ENCODE results near the gene DUSP8.
"Not testable (repeated sequence)": the region's sequence is repeated elsewhere in the genome, so short reads cannot be mapped to it uniquely, and the experiment has no call there.

The DUSP8 gene, protein sequence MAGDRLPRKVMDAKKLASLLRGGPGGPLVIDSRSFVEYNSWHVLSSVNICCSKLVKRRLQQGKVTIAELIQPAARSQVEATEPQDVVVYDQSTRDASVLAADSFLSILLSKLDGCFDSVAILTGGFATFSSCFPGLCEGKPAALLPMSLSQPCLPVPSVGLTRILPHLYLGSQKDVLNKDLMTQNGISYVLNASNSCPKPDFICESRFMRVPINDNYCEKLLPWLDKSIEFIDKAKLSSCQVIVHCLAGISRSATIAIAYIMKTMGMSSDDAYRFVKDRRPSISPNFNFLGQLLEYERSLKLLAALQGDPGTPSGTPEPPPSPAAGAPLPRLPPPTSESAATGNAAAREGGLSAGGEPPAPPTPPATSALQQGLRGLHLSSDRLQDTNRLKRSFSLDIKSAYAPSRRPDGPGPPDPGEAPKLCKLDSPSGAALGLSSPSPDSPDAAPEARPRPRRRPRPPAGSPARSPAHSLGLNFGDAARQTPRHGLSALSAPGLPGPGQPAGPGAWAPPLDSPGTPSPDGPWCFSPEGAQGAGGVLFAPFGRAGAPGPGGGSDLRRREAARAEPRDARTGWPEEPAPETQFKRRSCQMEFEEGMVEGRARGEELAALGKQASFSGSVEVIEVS

DNA sequence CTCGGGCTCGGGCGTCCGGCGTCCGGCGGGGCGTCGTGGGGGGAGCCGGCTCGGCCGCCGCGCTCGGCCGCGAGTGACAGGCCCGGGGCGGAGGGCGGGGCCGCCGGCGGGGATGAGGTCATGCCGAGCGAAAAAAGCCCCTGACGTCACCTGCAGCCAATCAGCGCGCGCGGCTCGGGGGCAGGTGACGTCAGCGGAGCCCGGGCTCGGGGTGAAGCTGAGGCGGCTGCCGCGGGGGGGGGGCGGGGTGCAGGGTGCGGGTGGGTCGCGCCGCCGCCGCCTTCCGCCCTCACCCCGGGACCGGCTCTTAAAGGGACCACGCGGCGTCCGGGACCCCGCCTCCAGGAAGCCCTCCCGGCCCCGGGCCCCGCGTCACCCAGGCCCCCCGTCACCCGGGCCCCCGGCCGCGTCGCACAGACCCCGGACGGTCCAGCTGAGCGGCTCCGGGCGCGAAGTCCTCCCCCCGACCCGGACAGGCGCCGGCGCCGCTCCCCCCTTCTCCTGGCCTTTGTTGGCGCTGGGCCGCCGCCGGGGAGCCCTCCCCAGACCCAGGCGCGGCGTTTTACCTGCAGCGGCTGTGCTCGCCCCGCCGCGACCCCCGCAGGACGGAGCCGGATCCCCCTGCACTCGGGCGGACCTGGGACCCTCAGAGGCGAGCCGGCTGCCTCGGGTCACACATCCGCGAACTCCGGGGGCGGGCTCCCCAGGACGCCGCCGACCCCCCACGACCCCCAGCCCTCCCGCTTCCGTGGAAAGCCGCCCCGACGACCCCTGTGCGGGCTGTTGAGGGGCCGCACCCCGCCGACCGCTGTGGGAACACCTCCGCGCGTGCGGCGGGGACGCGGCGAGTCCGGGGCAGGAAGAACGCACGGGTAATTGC is at the start of gene DUSP8:
TSS of gene DUSP8 (minus strand) at position 75 of the 880 bp plus-strand sequence. CDS start 6,445 bp downstream, outside the sequence.
- FAIRE-seq = no peak

DNA sequence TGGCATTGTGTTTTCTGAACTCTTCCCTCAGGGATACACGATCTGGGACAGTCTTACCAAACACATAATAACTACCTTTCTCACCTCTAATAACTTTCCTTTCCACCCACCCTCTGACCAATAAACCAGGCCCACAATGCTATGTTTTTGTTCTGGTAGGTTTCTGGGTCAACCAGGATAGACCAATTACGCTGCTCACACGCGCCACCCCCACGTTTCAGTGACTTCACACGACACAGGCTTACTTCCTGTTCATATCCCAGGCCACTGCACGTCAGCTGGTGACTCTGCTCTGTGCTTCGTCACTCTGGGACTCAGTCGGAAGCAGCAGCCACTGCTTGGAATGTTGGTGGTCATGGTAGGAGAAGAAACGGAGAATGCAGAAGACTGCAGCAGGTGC is 47.4 kb upstream of the DUSP8 start:
- FAIRE-seq = no peak

DNA sequence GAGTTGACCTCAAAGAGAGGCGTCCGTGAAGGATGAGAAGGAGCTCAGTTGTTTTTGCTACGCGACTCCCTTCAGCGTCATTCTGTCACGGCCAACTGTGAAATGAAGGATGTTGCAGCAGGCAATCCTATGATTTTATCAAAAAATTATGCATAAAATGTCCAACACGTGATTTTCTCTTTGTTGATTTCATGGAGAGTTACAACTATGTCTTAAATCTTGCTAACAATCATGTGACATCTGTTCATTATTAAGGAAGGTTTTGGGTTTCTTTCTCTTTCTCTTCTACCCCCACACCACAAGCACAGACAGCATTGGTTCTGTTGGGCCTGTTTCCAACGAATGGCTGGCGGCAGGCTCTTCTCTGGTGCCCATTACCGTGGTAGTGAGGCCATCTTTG is 46.2 kb upstream of the DUSP8 start:
- FAIRE-seq = no peak

DNA sequence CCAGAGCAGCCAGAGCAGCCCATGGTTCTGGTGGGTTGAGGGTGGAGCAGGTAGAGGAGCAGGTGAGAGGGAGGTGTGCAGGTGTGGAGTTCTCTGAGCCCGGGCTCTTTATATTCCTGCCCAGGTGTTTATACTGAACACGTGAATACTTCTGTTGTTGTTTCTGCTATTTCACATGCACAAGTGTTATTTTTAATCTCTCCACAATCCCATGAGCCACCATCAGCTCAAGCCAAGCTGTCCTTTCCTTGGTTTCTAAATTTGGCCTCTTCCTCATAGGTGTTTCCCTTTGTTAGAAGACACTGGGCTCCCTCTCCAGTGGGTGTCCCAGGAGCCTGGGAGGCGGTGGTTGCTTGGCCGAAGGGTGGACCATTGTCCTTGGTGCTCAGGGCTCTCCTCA is 36.3 kb upstream of the DUSP8 start, which contains the start of gene KRTAP5-3:
TSS of gene KRTAP5-3 (minus strand) at position 101 of the 400 bp plus-strand sequence. CDS start at position 23, 78 bp downstream.
- no peak for FAIRE-seq

DNA sequence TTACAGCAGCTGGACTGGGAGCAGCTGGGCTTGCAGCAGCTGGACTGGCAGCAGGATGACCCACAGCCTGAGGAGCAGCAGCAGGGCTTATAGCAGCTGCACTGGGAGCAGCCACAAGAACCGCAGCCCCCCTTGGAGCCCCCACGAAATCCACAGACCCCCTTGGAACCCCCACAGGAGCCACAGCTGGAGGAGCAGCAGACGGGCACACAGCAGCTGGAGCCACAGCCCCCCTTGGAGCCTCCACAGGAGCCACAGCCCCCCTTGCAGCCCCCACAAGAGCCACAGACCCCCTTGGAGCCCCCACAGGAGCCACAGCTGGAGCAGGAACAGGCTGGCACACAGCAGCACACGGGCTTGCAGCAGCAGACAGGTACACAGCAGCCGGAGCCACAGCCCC is 35.8 kb upstream of the DUSP8 start:
- FAIRE-seq = not testable (repeated sequence)

DNA sequence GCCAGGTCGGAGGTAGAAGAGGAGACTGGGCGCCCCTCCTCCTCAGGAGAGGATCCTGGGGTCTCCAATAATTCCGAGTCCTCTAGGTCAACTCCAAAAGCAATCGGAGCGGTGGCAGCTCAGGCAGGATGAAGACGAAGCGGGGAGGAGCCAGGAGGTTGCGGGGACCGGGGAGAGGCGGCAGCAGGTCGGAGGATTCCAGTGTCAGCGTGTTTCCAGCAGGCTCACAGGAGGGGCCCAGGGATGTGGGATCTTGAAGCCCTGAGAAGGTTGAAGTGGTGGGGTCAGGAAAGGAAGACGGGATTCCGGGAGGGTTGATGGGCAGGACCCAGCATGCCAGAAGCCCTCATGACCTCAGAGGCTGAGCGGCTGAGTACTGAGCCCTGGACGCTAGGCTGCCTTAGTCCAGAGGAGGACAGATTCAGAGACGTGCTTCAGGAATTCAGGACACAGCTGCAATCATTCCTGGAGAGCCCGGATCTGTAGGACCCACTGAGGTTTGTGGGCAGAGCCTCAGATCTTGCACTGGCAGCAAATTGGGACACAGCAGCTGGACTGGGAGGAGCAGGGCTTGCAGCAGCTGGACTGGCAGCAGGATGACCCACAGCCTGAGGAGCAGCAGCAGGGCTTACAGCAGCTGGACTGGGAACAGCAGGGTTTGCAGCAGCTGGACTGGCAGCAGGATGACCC is 35.2 kb upstream of the DUSP8 start:
- FAIRE-seq = not testable (repeated sequence)

DNA sequence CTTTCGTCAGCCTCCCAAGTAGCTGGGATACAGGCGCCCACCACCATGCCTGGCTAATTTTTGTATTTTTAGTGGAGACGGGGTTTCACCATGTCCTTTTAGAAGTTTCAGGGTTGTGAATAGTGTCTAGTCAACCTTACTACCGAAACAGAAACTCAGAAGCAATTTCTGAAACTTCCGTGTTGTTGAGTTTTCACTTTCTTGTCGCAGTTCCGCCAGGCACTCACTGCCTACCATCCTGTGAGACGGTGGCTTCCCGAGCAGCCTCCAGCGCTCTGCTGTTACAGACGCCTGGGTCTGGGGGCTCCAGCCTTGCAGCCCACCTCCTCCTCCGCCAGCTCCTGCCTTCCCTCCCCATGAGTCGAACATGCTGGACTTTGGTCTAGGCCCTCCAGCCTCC is 33.9 kb upstream of the DUSP8 start:
- not testable (repeated sequence) for FAIRE-seq

DNA sequence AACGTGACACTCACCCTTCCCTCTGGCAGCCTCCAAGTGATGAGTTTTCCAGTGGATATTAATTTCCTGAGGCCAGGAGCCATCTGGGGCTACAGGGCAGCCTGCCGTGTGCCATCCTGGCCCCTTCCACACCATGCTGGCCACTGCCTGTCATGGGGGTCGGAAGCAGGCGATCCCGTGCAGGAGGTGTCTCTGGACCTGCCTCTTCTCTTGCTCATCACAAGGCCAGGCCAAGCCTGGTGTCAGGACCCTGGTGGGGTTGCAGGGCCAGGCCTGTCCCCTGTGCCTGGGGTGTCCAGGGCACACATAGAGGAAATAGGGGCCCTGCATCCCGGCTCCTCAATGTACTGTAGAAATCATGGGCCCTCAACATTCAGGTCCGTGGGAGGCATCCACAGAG is 32.6 kb upstream of the DUSP8 start:
- FAIRE-seq = no peak

DNA sequence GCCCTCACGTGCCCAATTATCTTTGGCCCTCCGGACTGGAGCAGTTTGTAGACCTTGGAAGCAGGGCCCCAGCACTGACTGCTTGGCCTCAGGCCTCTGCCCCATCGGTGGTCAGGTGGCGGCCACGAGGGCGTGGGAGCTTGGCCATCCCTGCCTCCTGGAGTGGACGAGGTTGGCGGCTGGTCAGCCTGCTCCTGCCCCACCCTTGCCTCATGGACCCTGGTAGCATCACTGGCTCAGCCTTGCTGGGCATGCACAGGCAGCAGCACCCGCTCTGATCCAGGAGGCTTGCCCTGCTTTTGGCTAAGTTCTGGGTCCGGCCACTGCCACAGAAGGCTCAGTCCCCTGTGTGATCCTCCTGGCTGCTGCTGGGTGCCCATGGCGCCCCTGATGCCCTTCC is 32.1 kb upstream of the DUSP8 start:
- no peak for FAIRE-seq

DNA sequence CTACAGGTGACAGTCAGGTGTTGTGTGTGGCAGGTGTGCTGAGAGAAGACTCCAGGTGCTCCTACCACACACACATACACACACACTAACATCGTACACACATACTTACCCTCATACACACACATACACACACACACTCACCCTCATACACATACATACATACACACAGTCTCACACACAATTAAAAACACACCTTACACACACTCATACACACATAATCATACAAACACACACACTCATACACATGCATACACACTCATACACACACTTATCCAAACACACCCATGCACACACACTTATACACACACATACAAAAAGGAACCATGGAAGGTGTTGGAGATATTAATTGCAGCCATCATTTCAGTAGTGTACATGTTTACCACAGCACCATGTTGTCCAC is 31.6 kb upstream of the DUSP8 start:
- no peak for FAIRE-seq

DNA sequence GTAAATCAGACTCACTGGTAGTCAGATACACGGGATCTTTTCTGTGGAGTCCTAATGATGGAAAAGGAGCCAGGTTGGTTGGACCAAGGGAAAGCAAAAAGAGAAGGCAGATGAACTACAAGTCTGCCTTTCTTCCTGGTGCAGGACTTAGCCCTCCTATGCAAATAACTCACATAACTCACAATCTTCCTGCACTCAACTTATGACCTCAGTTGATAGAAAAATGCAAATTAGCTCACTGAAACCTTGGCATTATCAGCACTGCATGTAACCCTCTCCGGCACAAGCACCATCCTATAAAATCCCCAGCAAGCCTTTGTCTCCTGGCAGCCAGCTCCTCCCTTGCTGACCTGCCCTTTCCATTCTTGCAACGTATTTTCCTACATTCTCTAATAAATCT is 29.6 kb upstream of the DUSP8 start:
- FAIRE-seq = not testable (repeated sequence)

DNA sequence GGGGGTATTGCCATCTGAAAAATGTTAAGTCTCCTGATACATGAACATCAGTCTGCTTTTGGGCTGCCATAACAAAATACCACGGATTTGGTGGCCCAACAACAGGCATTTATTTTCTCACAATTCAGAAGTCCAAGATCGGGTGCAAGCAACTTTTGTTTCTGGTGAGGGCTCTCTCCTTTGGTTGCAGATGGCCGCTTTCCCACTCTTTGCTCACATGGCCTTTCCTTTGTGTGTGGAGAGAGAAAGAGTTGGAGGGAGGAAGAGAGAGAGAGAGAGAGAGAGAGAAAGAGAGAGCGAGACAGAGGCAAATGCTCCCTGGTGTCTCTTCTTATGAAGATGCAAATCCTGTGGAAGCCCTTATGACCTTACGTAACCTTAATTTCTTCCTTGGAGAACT is 28.6 kb upstream of the DUSP8 start:
- no peak for FAIRE-seq

DNA sequence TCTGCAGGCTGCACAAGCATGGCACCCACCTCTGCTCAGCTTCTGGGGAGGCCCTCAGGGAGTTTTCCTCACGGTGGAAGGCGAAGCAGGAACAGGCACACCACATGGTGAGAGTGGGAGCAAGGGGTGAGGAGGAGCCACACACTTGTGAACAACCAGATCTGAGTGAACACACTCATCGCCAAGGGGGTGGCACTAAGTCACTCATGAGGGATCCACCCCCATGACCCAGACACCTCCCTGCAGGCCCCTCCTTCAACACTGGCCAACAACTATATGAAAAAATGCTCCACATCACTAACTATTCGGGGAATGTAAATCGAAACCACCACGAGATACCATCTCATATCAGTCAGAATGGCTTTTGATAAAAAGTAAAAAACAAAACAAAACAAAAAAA is 26.7 kb upstream of the DUSP8 start:
- FAIRE-seq = no peak

DNA sequence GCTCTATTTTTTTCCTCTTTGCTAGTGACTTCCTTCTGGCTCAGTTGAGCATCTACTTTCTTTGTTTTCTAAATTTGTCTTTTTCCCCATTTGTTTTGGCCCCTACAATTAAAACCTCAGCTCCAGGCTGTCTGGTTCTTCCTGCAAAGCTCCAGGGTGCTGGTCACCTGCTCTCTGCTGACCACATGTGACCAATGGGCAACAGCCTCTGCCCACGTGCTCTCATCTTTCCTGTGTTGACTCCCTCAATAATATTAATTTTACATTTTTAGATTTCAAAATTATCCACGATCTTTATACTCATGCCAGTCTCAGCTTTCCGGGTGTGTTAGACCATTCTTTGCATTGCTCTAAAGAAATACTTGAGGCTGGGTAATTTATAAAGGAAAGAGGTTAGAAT is 26.3 kb upstream of the DUSP8 start:
- FAIRE-seq = not testable (repeated sequence)

DNA sequence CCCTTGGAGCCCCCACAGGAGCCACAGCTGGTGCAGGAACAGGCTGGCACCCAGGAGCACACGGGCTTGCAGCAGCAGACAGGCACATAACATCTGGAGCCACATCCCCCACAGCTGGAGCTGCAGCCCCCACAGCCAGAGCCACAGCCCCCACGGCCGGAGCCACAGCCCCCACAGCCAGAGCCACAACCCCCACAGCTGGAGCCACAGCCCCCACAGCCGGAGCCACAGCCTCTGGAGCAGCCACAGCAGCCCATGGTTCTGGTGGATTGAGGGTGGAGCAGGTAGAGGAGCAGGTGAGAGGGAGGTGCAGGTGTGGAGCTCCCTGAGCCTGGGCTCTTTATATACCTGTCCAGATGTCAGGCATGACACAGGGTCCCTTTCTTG is 25.9 kb upstream of the DUSP8 start, which contains the start of gene KRTAP5-2:
TSS of gene KRTAP5-2 (minus strand) at position 301 of the 387 bp plus-strand sequence. CDS start at position 257, 44 bp downstream.
- FAIRE-seq = no peak

DNA sequence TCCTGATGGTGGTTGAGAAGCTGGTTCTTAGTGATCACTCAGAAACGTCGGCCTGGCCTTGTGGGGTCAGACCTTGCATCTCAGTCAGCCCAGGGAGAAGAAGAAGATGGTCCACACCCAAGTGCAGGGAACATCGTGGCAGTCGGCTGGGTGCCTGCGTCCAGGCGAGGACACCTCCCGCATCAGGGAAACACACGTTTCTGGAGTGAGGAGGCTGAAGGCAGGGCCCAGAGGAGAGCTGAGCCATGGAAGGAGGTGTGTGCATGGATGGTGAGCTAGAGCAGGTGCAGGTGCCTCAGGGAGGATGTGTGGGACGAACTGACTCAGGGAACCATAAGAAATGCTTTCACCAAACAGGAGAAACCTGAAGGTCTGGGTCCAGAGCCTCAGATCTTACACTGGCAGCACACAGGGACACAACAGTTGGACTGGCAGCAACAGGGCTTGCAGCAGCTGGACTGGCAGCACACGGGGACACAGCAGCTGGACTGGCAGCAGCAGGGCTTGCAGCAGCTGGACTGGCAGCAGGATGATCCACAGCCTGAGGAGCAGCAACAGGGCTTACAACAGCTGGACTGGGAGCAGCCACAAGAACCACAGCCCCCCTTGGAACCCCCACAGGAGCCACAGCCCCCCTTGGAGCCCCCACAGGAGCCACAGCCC is 25.4 kb upstream of the DUSP8 start:
- FAIRE-seq = no peak

DNA sequence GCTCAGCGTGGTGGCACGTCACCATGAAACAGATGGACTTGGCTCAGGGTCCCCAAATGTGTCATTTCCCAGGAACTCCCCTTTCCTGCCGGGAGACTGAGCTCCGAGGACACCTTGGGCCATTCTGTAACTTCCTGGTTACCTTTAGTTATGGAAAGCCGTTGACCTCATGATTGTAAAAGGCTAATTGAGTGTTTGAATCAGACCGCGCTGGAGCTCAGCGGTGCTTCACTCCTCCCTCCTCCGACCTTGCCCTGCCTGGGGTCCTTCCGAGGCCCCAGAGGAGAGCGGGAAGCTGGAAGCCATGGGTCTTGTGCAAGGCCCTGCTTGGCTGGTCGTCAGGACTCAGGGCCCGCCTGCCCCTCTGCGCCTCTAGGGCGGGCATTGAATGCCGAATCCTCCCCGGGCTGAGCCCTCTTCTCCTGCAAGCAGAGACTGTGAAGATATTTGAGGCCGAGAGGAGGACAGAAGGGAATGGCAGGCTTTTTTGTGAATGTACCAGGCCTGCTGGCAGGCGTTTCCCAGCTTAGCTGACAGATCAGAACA is 24.6 kb upstream of the DUSP8 start:
- FAIRE-seq = not testable (repeated sequence)

DNA sequence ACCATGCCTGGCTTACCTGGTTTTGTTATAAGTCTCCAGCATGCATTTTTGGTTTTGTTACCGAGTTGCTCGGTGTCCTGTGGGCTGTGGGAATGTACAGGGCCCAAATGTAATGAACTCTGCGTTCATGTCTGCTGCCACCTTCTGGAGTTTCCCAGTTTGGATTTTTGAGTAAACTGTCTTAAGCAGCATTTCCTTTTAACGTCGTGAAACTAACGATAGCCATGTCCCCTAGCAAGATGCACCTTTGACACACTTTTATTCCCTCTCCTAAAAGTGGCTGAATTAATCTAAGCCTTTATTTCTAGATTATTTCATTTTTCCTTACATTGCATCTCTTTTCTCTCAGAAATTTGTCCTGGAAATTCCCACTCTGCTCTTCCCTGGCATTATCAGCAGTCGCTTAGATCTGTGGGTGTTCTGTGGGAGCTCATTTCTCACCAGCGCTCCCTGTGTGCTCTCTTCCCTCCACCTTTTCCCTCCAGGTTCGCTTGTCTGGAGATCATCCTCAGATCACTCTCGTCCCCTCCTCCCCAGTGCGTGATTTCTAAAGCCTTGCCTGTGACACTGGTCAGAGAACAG is 24.0 kb upstream of the DUSP8 start:
- FAIRE-seq = not testable (repeated sequence)

DNA sequence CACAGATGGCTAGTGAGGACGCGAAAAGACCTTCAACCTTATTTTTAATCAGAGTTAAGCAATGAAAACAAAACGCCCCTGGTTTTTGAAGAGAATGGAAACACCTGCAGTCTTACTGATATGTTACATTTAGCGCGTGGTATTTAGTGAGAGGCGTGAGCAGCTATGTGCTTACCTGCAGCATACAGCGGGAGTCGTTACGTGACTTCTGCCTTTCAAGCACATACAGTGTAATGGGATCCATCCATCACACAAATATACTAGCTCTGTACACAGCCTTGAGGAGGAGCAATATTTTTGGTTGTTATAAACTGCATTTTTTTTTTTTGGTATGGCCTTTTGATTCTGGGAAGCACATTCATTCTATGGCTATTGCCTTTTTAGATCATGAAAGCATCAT is 20.6 kb upstream of the DUSP8 start:
- FAIRE-seq = no peak

DNA sequence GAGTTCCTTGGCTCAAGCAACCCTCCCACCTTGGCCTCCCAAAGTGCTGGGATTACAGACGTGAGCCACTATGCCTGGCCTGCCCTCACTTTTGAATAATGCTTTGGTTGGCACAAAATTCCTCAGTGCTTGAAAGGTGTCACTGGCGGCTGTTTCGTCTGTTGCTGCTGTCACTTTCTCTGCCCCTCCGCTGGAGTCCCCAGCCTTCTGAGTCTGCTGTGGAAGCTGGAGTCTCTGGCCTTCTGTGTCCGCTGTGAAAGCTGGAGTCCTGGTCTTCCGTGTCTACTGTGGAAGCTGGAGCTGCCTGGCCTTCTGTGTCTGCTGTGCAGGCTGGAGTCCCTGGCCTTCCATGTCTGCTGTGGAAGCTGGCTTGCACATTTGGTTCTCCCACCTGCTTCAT is 17.9 kb upstream of the DUSP8 start:
- no peak for FAIRE-seq
